Heart left ventricle (tissue), 16 donors: Measurements from ENCODE around the gene SP140L. TPM values are rescaled to one million over a fixed set of nuclear protein-coding genes. Genes with fewer than 3 reads are reported as not detected.
A peak's percentile ranks its signal among the peaks of the same experiment; 100 is the strongest.

Experiments used
- ATAC-seq, 4 donors: fragments of 200-7000 bp; cut with Tn5 transposase; one replicate each; pipeline ENCODE4 v1.9.1; 2020 to 2022; ENCODE audit warnings: moderate library complexity in 4 of 4, mild to moderate bottlenecking in 3 of 4, moderate number of reproducible peaks in 1 of 4
- DNase-seq, 5 donors: peaks; one replicate each; pipeline ENCODE4 v3.0.0-alpha.2; 2020
- H3K27ac ChIP-seq, 12 donors: fragments of 200-600 bp; sonication (generic) in 4 of 12; one replicate each; pipeline versions ENCODE4 v1.5.0 to v1.8.0; 2016 to 2022; ENCODE audit warnings: mild to moderate bottlenecking in 2 of 12
- H3K27me3 ChIP-seq, 9 donors: fragments of 200-600 bp; sonication (generic) in 2 of 9; one replicate each; pipeline versions ENCODE4 v1.5.1 to v1.8.0; 2016 to 2022; ENCODE audit warnings: mild to moderate bottlenecking in 3 of 9
- H3K36me3 ChIP-seq, 9 donors: fragments of 200-600 bp; sonication (generic) in 2 of 9; one replicate each; pipeline versions ENCODE4 v1.5.0 to v1.8.0; 2018 to 2022; ENCODE audit warnings: mild to moderate bottlenecking in 2 of 9
- H3K4me1 ChIP-seq, 12 donors: fragments of 200-600 bp; sonication (generic) in 4 of 12; one replicate each; pipeline versions ENCODE4 v1.5.0 to v1.8.0; 2016 to 2022; ENCODE audit warnings: mild to moderate bottlenecking in 3 of 12
- H3K4me3 ChIP-seq, 12 donors: fragments of 200-600 bp; sonication (generic) in 4 of 12; one replicate each; pipeline versions ENCODE4 v1.5.0 to v1.8.0; 2017 to 2022; ENCODE audit warnings: mild to moderate bottlenecking in 9 of 12, moderate library complexity in 4 of 12
- H3K9me3 ChIP-seq, 12 donors: fragments of 200-600 bp; sonication (generic) in 4 of 12; one replicate each; pipeline versions ENCODE4 v1.5.0 to v1.8.0; 2016 to 2022; ENCODE audit warnings: mild to moderate bottlenecking in 1 of 12
- CTCF ChIP-seq, 12 donors: fragments of 200-600 bp; sonication (generic) in 4 of 12; IDR thresholded peaks; one replicate each; pipeline versions ENCODE4 v1.5.0 to v1.8.0; 2018 to 2022; ENCODE audit warnings: antibody characterized with exemption in 12 of 12, mild to moderate bottlenecking in 5 of 12
- POLR2A ChIP-seq, 2 donors: fragments of 450-650 bp; IDR thresholded peaks; one replicate each; pipeline ENCODE4 v1.6.1; 2017; ENCODE audit warnings: antibody characterized with exemption in 2 of 2, mild to moderate bottlenecking in 2 of 2, moderate library complexity in 2 of 2
- WGBS, 4 donors: extraction: QIAGEN DNeasy Blood & Tissue Kit in 2 of 4; methylation state at CpG; one replicate each; pipeline versions ENCODE4 v1.1.5 to v1.1.7; 2013 to 2018; 5-methylcytosine and 5-hydroxymethylcytosine counted together
- intact Hi-C, 10 donors: fragments of 100-400 bp; cut with DNase I; formaldehyde crosslinking; loops; one replicate each; pipeline versions ENCODE4 v1.11.1 to v1.14.2; 2022
- polyA plus RNA-seq, 2 donors: library from polyadenylated mRNA; stranded (reverse); fragments of 200-250 nt; gene quantifications; one replicate each; pipeline ENCODE4 v1.2.3, GENCODE V29; 2013
- total RNA-seq, 9 donors: library from RNA; depleted of rRNA in 2 of 9; stranded (reverse); fragments of >200 nt in 2 of 9; fragmentation: NEBNext Ultra II Directional in 3 of 9; extraction: Animal tissue kit (Norgen Biotek cat#: 25700) in 3 of 9; gene quantifications; one replicate each; pipeline versions ENCODE4 v1.1.0 to v1.2.4, GENCODE V29; 2016 to 2023
- donor health status: ischemic (EF 13 %, LVEDD 7.1; RV severe dilation, severe dysfunction).
- donor health status: healthy with polysubstance abuse.
- donor health status: DM: no; HTN: yes; CAD: no.
- donor health status: DM: no; HTN: no; CAD: no.
- donor health status: ischemic (EF 25% LVEDD 6.9; RV normal size, moderate dysfunction).
- donor health status: ischemic (EF 25% LVEDD 5.7; RV mildly dilated, moderate dysfunction).
- donor health status: healthy.
- donor health status: DM: yes; HTN: yes; CAD: no.
- donor health status: ischemic (EF 35%, LVEDD 5.7; RV mildly dilated, moderate dysfunction).
- donor health status: nonischemic (EF 11% LVEDD 7.7; RV severe dilation, severe dysfunction).
- donor health status: DM: yes; HTN: yes; CAD: no.
- donor health status: PGD.
- donor health status: ischemic (EF 29% LVEDD 5.4; RV normal size, mild dysfunction).
- donor health status: nonischemic (EF 23%, LVEDD 6.1; RV moderate dilation, normal function).

The SP140L gene
- total and polyA plus RNA-seq, 11 donors: 2.5 to 17.6 (median 4.0) TPM

GRCh38 chr2:230410263-230410662, 83.3 kb downstream of the SP140L start:
- no peak for ATAC-seq
- Histone ChIP-seq H3K4me3 (no peak overlapping the region), H3K36me3 (no peaks in the 10 kb centered on the region), H3K27me3 (no peaks in the 10 kb centered on the region), H3K4me1 (peaks cover 0 to 69% (median 32%) of the 10 kb centered on the region in 12 donors), H3K9me3 (peaks cover 0 to 6% (median 0%) of the 10 kb centered on the region in 12 donors), H3K27ac (peak overlapping the region in 3 of 12 donors; percentile 1 to 52 (median 30))
- no peak for TF ChIP-seq CTCF (IDR thresholded peaks at IDR 0.05)
- no peak for TF ChIP-seq POLR2A (IDR thresholded peaks at IDR 0.05)
- intact Hi-C loops: loop anchor here in 3 of 10 donors (10.0 kb wide), 2 partner anchors 85 to 185 kb away; partner anchors contain the start of genes SP140L (in 2 of the 3) and SP140 (in 1 of the 3)
- WGBS, 4 donors: 88 to 100% (median 98%) methylated on average over 1 of the region's 1 CpG
- DNase-seq: no peak

GRCh38 chr2:230410861-230411569, 84.0 kb downstream of the SP140L start:
- peaks cover 0 to 75% (median 35%) of the 10 kb centered on the region in 12 donors for H3K4me1 ChIP-seq
- ATAC-seq (no peak), DNase-seq (peak in 1 of 5 donors; percentile 17)
- no peaks in the 10 kb centered on the region for H3K36me3 ChIP-seq
- intact Hi-C loops: loop anchor here in 3 of 10 donors (10.0 kb wide), 2 partner anchors 86 to 186 kb away; partner anchors contain the start of genes SP140L (in 2 of the 3) and SP140 (in 1 of the 3)
- peaks cover 0 to 6% (median 0%) of the 10 kb centered on the region in 12 donors for H3K9me3 ChIP-seq
- TF ChIP-seq CTCF (IDR thresholded peaks at IDR 0.05) (no peak), POLR2A (IDR thresholded peaks at IDR 0.05) (no peak)
- WGBS, 4 donors: 42 to 47% (median 43%) methylated on average over 14 to 16 of the region's 16 CpGs
- H3K27ac ChIP-seq: peak overlapping the region; percentile 81 to 99 (median 94)
- peak overlapping the region; percentile 39 to 85 (median 70) for H3K4me3 ChIP-seq
- no peaks in the 10 kb centered on the region for H3K27me3 ChIP-seq

GRCh38 chr2:230411570-230412370, 84.8 kb downstream of the SP140L start:
- H3K36me3 ChIP-seq: no peaks in the 10 kb centered on the region
- H3K4me1 ChIP-seq: peaks cover 0 to 75% (median 35%) of the 10 kb centered on the region in 12 donors
- peak overlapping the region; percentile 81 to 99 (median 94) for H3K27ac ChIP-seq
- DNase-seq (peak; percentile 70 to 83 (median 73)), ATAC-seq (peak; percentile 40 to 84 (median 78))
- TF ChIP-seq POLR2A (IDR thresholded peaks at IDR 0.05): no peak
- TF ChIP-seq CTCF (IDR thresholded peaks at IDR 0.05): no peak
- peak overlapping the region; percentile 39 to 85 (median 70) for H3K4me3 ChIP-seq
- peaks cover 0 to 6% (median 0%) of the 10 kb centered on the region in 12 donors for H3K9me3 ChIP-seq
- no peaks in the 10 kb centered on the region for H3K27me3 ChIP-seq
- 1 to 3% (median 2%) methylated on average over 38 to 57 of the region's 57 CpGs for WGBS, 4 donors
- intact Hi-C loops: loop anchor here in 3 of 10 donors (10.0 kb wide), 2 partner anchors 87 to 187 kb away; partner anchors contain the start of genes SP140L (in 2 of the 3) and SP140 (in 1 of the 3)
